AG04450 (cell line): ENCODE results near the gene SEPTIN2. TPM values are rescaled to one million over a fixed set of nuclear protein-coding genes. Genes with fewer than 3 reads are reported as not detected.
"Not testable (repeated sequence)": the region's sequence is repeated elsewhere in the genome, so short reads cannot be mapped to it uniquely, and the experiment has no call there.

ENCODE experiments used
- CTCF ChIA-PET: fragments of 300-600, 350-600 bp; formaldehyde crosslinking; extraction: SDS; loops from one replicate; lab custom pipeline; 2022; ENCODE audit warnings: antibody characterized with exemption, inconsistent platforms; lab: Charles Lee
- POLR2A ChIA-PET: fragments of 350-600 bp; formaldehyde crosslinking; extraction: SDS; loops from one replicate; lab custom pipeline; 2021; ENCODE audit warnings: antibody characterized with exemption, inconsistent platforms; lab: Yijun Ruan, JAX
- DNase-seq: peaks from one replicate; pipeline ENCODE4 v3.0.0-alpha.2; 2011; ENCODE audit warnings: low read depth, low spot score
- H3K27ac ChIP-seq: one replicate; pipeline ENCODE4 v1.5.1; 2012; ENCODE audit warnings: low read depth, low read length, control low read depth
- H3K27me3 ChIP-seq: one replicate; pipeline ENCODE4 v1.6.0; 2012; ENCODE audit warnings: low read length; ENCODE audit not compliant: control insufficient read depth, insufficient read depth
- H3K4me3 ChIP-seq: 2 replicates; pipeline ENCODE4 v1.5.1; 2011; ENCODE audit warnings: mild to moderate bottlenecking, low read depth, low read length, control low read depth
- H3K9me3 ChIP-seq: 2 replicates; pipeline ENCODE4 v1.5.1; 2012; ENCODE audit warnings: low read length; ENCODE audit not compliant: control insufficient read depth, insufficient read depth
- polyA plus RNA-seq: library from polyadenylated mRNA; depleted of rRNA; stranded (reverse); fragments of >200 nt; gene quantifications from 2 replicates; pipeline ENCODE4 v1.2.3, GENCODE V29; 2011
- TF ChIP-seq, protein P1 (sequence below): IDR thresholded peaks from 2 replicates; pipeline ENCODE4 v1.5.1; 2011; ENCODE audit warnings: low read depth, low read length, control low read depth, inconsistent platforms

SEPTIN2 gene
- polyA plus RNA-seq, 1 experiment = 1,080 TPM

DNA sequence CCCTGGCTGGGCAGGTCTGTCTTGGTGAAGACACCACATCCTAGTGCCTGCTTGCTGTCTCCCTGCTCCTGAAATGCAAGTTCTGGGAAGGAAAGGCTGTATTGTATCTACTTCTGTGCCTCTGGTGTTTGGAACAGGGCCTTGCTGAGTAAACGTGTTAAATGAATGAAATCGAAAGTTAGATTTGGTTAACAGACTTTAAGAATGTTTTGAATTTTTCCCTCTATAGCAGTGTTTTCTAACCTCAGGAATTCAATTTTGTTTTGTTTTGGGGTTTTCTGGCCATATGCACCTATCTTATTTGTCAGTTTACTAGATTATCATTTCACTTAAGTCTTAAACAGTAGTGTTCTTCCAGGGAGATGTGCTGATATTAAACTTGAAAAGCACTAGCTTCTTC is 61.1 kb downstream of the SEPTIN2 start:
- POLR2A ChIA-PET = no interaction called here
- H3K4me3 ChIP-seq = no peak overlapping the region
- CTCF ChIA-PET = no interaction called here
- H3K9me3 ChIP-seq = peaks cover 2% of the 10 kb centered on the region; the same call in 1 of the 2 replicates
- TF ChIP-seq, protein P1, sequence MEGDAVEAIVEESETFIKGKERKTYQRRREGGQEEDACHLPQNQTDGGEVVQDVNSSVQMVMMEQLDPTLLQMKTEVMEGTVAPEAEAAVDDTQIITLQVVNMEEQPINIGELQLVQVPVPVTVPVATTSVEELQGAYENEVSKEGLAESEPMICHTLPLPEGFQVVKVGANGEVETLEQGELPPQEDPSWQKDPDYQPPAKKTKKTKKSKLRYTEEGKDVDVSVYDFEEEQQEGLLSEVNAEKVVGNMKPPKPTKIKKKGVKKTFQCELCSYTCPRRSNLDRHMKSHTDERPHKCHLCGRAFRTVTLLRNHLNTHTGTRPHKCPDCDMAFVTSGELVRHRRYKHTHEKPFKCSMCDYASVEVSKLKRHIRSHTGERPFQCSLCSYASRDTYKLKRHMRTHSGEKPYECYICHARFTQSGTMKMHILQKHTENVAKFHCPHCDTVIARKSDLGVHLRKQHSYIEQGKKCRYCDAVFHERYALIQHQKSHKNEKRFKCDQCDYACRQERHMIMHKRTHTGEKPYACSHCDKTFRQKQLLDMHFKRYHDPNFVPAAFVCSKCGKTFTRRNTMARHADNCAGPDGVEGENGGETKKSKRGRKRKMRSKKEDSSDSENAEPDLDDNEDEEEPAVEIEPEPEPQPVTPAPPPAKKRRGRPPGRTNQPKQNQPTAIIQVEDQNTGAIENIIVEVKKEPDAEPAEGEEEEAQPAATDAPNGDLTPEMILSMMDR = no peak
- H3K27me3 ChIP-seq = no peaks in the 10 kb centered on the region
- no peak overlapping the region for H3K27ac ChIP-seq
- DNase-seq = no peak

DNA sequence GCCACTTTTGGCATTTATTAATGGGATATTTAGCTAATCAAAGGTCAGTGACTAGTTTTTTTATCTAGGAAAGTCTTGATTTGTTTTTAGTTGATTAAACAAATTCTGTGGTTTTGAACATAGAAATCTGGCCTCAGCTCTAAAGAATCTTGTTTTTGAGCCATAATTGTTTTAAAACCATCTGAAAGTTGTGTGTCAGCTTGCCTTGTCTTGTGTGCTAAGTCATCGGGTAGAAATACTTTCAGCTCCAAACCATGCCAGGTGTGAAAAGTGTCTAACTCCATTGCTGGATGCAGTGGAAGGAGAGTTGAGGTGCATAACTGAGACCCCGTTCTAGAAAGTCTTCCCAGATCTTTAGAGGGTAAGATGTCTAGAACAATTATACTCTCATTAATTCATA is 63.1 kb downstream of the SEPTIN2 start:
- Histone ChIP-seq H3K27me3 (no peaks in the 10 kb centered on the region), H3K4me3 (no peak overlapping the region), H3K9me3 (peaks cover 2% of the 10 kb centered on the region; the same call in 1 of the 2 replicates), H3K27ac (peak overlapping the region; percentile 47)
- no peak for DNase-seq
- ChIA-PET CTCF (interaction anchor here (0.6 kb wide), 1 partner anchor 109 kb away, joined by 4 read pairs; no protein-coding TSS in a partner anchor), POLR2A (interaction anchor here (0.6 kb wide), 2 partner anchors 171 to 246 kb away, joined by 3 to 9 read pairs; no protein-coding TSS in a partner anchor)
- TF ChIP-seq, protein P1 = no peak

DNA sequence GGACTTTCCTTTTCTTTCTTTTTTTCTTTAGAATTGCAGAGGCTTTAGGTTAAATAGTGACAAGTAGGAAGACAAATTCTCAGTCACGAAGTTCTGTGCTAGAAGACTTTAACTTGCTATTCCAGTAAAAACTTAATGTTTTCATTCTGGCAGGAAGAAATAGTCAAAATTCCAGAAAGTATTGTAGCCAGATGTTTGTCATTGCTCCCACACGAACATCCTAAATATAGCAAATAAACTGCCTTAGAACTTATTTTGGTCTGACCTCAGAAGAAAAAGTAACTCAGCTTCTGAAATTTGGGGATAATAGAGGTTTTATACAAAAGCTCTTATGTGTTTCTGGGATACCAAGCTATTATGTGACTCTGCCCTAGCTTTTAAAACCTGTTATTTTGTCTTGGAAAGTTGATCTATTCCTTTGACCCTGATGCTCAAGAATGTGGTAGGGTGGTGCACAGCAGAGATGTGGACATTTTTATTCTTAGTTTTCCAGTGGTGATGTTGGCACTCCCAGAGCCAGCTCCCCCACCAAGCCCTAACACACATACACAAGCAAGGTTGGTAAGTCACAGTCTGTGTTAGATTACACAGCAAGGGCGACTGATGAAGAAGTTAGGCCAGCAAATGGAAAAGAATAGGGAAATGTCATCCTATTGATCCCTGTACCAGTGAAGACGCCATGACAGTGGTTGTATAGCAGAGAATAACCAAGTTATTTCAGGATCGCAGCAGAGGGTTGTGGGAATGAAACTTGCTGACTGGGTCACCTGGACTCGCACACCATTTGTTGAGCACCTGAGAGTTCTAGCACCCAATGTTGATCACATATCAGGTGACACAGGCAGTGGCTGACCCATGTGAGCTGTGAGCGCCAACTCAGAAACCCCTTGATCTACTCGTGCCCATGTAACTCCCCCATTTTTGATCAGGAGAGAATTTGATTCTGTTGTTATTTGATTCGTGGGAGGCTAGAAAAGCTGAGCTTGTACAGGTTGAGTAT is 64.1 kb downstream of the SEPTIN2 start:
- CTCF ChIA-PET = interaction anchor here (0.6 kb wide), 1 partner anchor 517 kb away, joined by 3 read pairs; no protein-coding TSS in a partner anchor

DNA sequence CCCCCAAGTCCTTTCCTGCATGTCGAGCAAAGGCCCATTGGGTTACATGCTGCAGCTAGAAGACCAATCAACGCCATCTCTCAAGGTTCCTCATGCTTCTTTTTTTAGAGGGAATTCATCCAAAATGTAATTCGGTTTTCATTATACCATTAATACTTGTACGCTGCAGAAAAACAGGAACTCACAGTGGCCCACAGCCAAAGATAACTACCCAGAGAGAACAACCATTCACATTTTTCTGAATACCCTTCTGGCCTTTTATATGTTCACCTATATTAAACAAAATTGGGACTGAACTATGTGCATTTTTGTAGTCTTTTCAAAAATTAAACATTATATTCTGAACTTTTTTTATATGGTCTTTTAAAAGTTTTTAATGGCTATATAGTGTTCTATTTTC is 66.1 kb downstream of the SEPTIN2 start:
- Histone ChIP-seq H3K9me3 (no peaks in the 10 kb centered on the region), H3K4me3 (no peak overlapping the region), H3K27me3 (no peaks in the 10 kb centered on the region), H3K27ac (no peak overlapping the region)
- TF ChIP-seq, protein P1 = no peak
- POLR2A ChIA-PET = no interaction called here
- CTCF ChIA-PET = no interaction called here
- no peak for DNase-seq

More for the DNA sequence above, 64.1 kb downstream of the SEPTIN2 start:
- TF ChIP-seq, protein P1 = no peak
- no peak for DNase-seq
- Histone ChIP-seq H3K9me3 (peaks cover 2% of the 10 kb centered on the region; the same call in 1 of the 2 replicates), H3K27me3 (no peaks in the 10 kb centered on the region), H3K4me3 (no peak overlapping the region), H3K27ac (peak overlapping the region; percentile 47)
- POLR2A ChIA-PET = interaction anchor here (0.6 kb wide), 1 partner anchor 65 kb away, joined by 3 read pairs; no protein-coding TSS in a partner anchor

DNA sequence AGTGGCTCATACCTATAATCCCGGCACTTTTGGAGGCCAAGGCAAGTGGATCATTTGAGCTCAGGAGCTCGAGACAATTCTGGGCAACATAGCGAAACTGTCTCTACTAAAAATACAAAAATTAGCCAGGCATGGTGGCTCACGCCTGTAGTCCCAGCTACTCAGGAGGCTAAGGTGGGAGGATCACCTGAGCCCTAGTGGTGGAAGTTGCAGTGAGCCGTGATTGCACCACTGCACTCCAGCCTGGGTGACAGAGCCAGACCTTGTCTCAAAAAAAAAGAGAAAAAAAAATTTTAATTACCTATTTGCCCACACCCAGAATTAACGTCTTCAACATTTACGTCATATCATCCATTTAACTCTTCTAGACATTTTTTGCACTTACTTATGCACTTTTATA is 69.7 kb downstream of the SEPTIN2 start:
- H3K4me3 ChIP-seq, H3K27me3 ChIP-seq, DNase-seq, POLR2A ChIA-PET, H3K27ac ChIP-seq, CTCF ChIA-PET, H3K9me3 ChIP-seq: not testable (repeated sequence)
